ENCODE data around the gene MGAT5B.
A peak's percentile ranks its signal among the peaks of the same experiment; 100 is the strongest.

MGAT5B gene

GRCh38 chr17:76944477-76944876 is 76.3 kb downstream of the MGAT5B start:
- FAIRE-seq (no peak), DNase-seq (ENCODE audit: extremely low spot score, insufficient read length, low read depth) (no peak)

GRCh38 chr17:76946111-76946771 is 78.0 kb downstream of the MGAT5B start:
- no peak for FAIRE-seq
- no peak for DNase-seq (ENCODE audit: extremely low spot score, insufficient read length, low read depth)

- no peak for FAIRE-seq
- no peak for DNase-seq (ENCODE audit: extremely low spot score, insufficient read length, low read depth)
These were observed 78.5 kb downstream of the MGAT5B start for GRCh38 chr17:76946772-76947135.

GRCh38 chr17:76947309-76947708 is 79.1 kb downstream of the MGAT5B start:
- FAIRE-seq = no peak

GRCh38 chr17:76947771-76948170 is 79.6 kb downstream of the MGAT5B start:
- no peak for FAIRE-seq

More at GRCh38 chr17:76947309-76947708, 79.1 kb downstream of the MGAT5B start:
- DNase-seq (ENCODE audit: extremely low spot score, insufficient read length, low read depth) = no peak

GRCh38 chr17:76948301-76948700 is 80.1 kb downstream of the MGAT5B start:
- FAIRE-seq = no peak
- no peak for DNase-seq (ENCODE audit: extremely low spot score, insufficient read length, low read depth)

More at GRCh38 chr17:76947771-76948170, 79.6 kb downstream of the MGAT5B start:
- DNase-seq (ENCODE audit: extremely low spot score, insufficient read length, low read depth) = no peak

GRCh38 chr17:76948726-76949342 is 80.6 kb downstream of the MGAT5B start:
- DNase-seq (ENCODE audit: extremely low spot score, insufficient read length, low read depth) = no peak
- no peak for FAIRE-seq

GRCh38 chr17:76949913-76950695 is 81.9 kb downstream of the MGAT5B start:
- no peak for DNase-seq (ENCODE audit: extremely low spot score, insufficient read length, low read depth)
- FAIRE-seq = no peak

- DNase-seq (ENCODE audit: extremely low spot score, insufficient read length, low read depth) (no peak), FAIRE-seq (no peak)
These were observed 83.2 kb downstream of the MGAT5B start for GRCh38 chr17:76951375-76951905.

- FAIRE-seq = no peak
- no peak for DNase-seq (ENCODE audit: extremely low spot score, insufficient read length, low read depth)
These were observed 84.2 kb downstream of the MGAT5B start for GRCh38 chr17:76952402-76952801.

GRCh38 chr17:76953066-76953465 is 84.9 kb downstream of the MGAT5B start:
- FAIRE-seq (no peak), DNase-seq (ENCODE audit: extremely low spot score, insufficient read length, low read depth) (no peak)

GRCh38 chr17:76953946-76954345 is 85.7 kb downstream of the MGAT5B start:
- FAIRE-seq (no peak), DNase-seq (ENCODE audit: extremely low spot score, insufficient read length, low read depth) (no peak)

GRCh38 chr17:76955191-76955590 is 87.0 kb downstream of the MGAT5B start:
- no peak for FAIRE-seq
- DNase-seq (ENCODE audit: extremely low spot score, insufficient read length, low read depth) = no peak

GRCh38 chr17:76956846-76957540 is 88.8 kb downstream of the MGAT5B start:
- no peak for FAIRE-seq
- no peak for DNase-seq (ENCODE audit: extremely low spot score, insufficient read length, low read depth)

GRCh38 chr17:76957678-76958464 is 89.7 kb downstream of the MGAT5B start:
- no peak for DNase-seq (ENCODE audit: extremely low spot score, insufficient read length, low read depth)
- FAIRE-seq = peak; percentile 42

GRCh38 chr17:76958974-76959373 is 90.8 kb downstream of the MGAT5B start:
- FAIRE-seq (no peak), DNase-seq (ENCODE audit: extremely low spot score, insufficient read length, low read depth) (no peak)

- DNase-seq (ENCODE audit: extremely low spot score, insufficient read length, low read depth) = no peak
- FAIRE-seq = no peak
These were observed 93.7 kb downstream of the MGAT5B start for GRCh38 chr17:76961869-76962268.

- FAIRE-seq (no peak), DNase-seq (ENCODE audit: extremely low spot score, insufficient read length, low read depth) (no peak)
These were observed 94.7 kb downstream of the MGAT5B start for GRCh38 chr17:76962858-76963257.

GRCh38 chr17:76966016-76966415 is 97.8 kb downstream of the MGAT5B start:
- FAIRE-seq (no peak), DNase-seq (ENCODE audit: extremely low spot score, insufficient read length, low read depth) (no peak)
